Thyroid gland (tissue), 4 donors: Measurements from ENCODE around the gene MSLN. TPM values are rescaled to one million over a fixed set of nuclear protein-coding genes. Genes with fewer than 3 reads are reported as not detected.
"Not testable (repeated sequence)": the region's sequence is repeated elsewhere in the genome, so short reads cannot be mapped to it uniquely, and the experiment has no call there.

Experiments
- DNase-seq, 2 donors: peaks; one replicate each; pipeline ENCODE4 v3.0.0-alpha.2; 2019
- H3K27ac ChIP-seq, 3 donors: fragments of 200-600 bp; sonication (generic); 1 replicate in 2 of 3; 2 replicates in 1 of 3; pipeline ENCODE4 v1.5.1; 2016 to 2019; ENCODE audit warnings: mild to moderate bottlenecking in 1 of 3, moderate library complexity in 1 of 3
- H3K27me3 ChIP-seq: fragments of 200-600 bp; sonication (generic); one replicate; pipeline ENCODE4 v1.5.1; 2019
- H3K36me3 ChIP-seq, 2 donors: fragments of 200-600 bp; sonication (generic); one replicate each; pipeline ENCODE4 v1.5.1; 2016 to 2019
- H3K4me1 ChIP-seq, 2 donors: fragments of 200-600 bp; sonication (generic); one replicate each; pipeline ENCODE4 v1.5.1; 2017 to 2019
- H3K4me3 ChIP-seq, 3 donors: fragments of 200-600 bp; sonication (generic); replicated peaks in 1 of 3; 1 replicate in 2 of 3; 2 replicates in 1 of 3; pipeline ENCODE4 v1.5.1; 2016; ENCODE audit warnings: mild to moderate bottlenecking in 1 of 3
- H3K9me3 ChIP-seq: fragments of 200-600 bp; sonication (generic); one replicate; pipeline ENCODE4 v1.5.1; 2017
- POLR2A ChIP-seq, 2 donors: fragments of 450-650 bp; IDR thresholded peaks; one replicate each; pipeline ENCODE4 v1.6.1; 2017; ENCODE audit warnings: antibody characterized with exemption in 2 of 2, mild to moderate bottlenecking in 2 of 2, moderate library complexity in 1 of 2
- WGBS, 2 donors: methylation state at CpG; one replicate each; pipeline ENCODE4 v1.1.5; 2017; 5-methylcytosine and 5-hydroxymethylcytosine counted together
- intact Hi-C: fragments of 100-400 bp; cut with DNase I; formaldehyde crosslinking; loops from one replicate; pipeline ENCODE4 v1.15.1; 2023
- total RNA-seq, 4 donors: library from RNA; depleted of rRNA; stranded (reverse); fragments of >200 nt; gene quantifications; one replicate each; pipeline ENCODE4 v1.2.3, GENCODE V29; 2016
- TF ChIP-seq, protein P1 (sequence below), 6 experiments: fragments of 200-600 bp in 3 of 6; fragments of 450-650 bp in 3 of 6; sonication (generic) in 3 of 6; IDR thresholded peaks; one replicate each; pipeline ENCODE4 v1.5.1; 2016 to 2019; ENCODE audit warnings: antibody characterized with exemption in 6 of 6, mild to moderate bottlenecking in 2 of 6, inconsistent platforms in 1 of 6, moderate library complexity in 1 of 6

Gene MSLN
- total RNA-seq, 4 donors from 2014 or later = not detected

DNA sequence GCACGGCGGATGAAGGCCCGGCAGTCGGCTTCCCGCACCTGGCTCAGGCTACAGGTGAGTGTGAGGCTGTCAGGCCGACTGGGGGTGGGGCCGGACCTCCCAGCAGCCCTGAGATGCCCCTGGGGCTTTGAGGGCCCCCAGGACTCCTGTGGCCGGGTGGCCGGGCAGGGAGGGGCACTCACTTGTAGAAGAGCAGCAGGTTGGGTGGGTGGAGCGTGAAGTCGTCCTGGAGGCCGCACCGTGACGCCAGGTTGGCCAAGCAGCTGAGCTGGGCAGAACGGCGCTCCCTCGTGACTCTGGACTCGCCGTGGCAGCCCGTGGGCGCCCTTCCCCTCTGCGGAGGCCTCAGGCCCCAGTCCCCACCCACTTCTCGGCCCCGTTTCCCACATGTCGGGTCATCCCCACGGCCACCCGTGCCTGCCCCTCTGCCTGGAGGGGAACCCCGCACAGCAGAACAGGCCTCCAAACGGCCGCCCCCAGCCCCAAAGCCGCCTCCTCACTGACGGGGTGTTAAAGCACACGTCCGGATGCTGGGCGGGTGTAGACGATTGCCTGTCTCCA, 14.8 kb downstream of the MSLN start:
- intact Hi-C loops = no loop called here
- H3K27ac ChIP-seq = no peak overlapping the region
- H3K36me3 ChIP-seq = no peaks in the 10 kb centered on the region
- no peak for TF ChIP-seq POLR2A (IDR thresholded peaks at IDR 0.05)
- TF ChIP-seq, protein P1, sequence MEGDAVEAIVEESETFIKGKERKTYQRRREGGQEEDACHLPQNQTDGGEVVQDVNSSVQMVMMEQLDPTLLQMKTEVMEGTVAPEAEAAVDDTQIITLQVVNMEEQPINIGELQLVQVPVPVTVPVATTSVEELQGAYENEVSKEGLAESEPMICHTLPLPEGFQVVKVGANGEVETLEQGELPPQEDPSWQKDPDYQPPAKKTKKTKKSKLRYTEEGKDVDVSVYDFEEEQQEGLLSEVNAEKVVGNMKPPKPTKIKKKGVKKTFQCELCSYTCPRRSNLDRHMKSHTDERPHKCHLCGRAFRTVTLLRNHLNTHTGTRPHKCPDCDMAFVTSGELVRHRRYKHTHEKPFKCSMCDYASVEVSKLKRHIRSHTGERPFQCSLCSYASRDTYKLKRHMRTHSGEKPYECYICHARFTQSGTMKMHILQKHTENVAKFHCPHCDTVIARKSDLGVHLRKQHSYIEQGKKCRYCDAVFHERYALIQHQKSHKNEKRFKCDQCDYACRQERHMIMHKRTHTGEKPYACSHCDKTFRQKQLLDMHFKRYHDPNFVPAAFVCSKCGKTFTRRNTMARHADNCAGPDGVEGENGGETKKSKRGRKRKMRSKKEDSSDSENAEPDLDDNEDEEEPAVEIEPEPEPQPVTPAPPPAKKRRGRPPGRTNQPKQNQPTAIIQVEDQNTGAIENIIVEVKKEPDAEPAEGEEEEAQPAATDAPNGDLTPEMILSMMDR (IDR thresholded peaks at IDR 0.05) = no peak
- 57 to 74% methylated on average over 14 to 19 of the region's 36 CpGs for WGBS, 2 donors
- H3K9me3 ChIP-seq = no peaks in the 10 kb centered on the region
- H3K4me1 ChIP-seq = no peaks in the 10 kb centered on the region
- H3K27me3 ChIP-seq = no peaks in the 10 kb centered on the region
- H3K4me3 ChIP-seq = no peak overlapping the region
- no peak for DNase-seq

DNA sequence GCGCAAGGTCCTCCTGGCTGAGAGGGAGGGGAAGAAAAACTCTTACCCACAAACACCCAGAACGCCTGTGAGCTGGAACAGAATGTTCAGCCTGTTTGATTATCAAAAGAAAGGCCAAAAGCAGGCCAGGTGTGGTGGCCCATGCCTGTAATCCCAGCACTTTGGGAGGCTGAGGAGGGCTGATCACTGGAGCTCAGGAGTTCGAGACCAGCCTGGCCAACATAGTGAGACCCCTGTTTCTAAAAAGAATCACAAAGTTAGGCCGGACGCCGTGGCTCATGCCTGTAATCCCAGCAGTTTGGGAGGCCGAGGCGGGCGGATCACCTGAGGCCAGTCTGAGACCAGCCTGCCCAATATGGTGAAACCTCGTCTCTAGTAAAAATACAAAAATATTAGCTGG, 15.8 kb downstream of the MSLN start:
- DNase-seq, H3K4me3 ChIP-seq, H3K4me1 ChIP-seq, H3K9me3 ChIP-seq, intact Hi-C loops, H3K27me3 ChIP-seq, H3K27ac ChIP-seq, H3K36me3 ChIP-seq: not testable (repeated sequence)
- WGBS, 2 donors = 87 to 91% methylated on average over 10 of the region's 10 CpGs

DNA sequence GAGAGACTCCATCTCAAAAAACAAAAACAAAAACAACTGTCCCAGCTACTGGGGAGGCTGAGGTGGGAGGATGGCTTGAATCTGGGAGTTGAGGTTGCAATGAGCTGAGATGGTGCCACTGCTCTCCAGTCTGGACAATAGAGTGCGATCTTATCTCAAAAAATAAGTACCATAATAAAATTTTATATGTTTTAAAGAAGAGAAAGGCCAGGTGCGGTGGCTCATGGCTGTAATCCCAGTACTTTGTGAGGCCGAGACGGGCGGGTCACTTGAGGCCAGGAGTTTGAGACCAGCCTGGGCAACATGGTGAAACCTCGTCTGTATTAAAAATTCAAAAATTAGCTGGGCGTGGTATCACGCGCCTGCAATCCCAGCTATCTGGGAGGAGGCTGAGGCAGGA, 16.3 kb downstream of the MSLN start:
- H3K9me3 ChIP-seq = no peaks in the 10 kb centered on the region
- WGBS, 2 donors = 91 to 95% methylated on average over 9 of the region's 9 CpGs
- H3K27ac ChIP-seq = no peak overlapping the region
- no peaks in the 10 kb centered on the region for H3K4me1 ChIP-seq
- H3K36me3 ChIP-seq = no peaks in the 10 kb centered on the region
- TF ChIP-seq, protein P1 (IDR thresholded peaks at IDR 0.05) = no peak
- no peak for TF ChIP-seq POLR2A (IDR thresholded peaks at IDR 0.05)
- H3K4me3 ChIP-seq = no peak overlapping the region
- no peaks in the 10 kb centered on the region for H3K27me3 ChIP-seq
- intact Hi-C loops = no loop called here
- DNase-seq = no peak

DNA sequence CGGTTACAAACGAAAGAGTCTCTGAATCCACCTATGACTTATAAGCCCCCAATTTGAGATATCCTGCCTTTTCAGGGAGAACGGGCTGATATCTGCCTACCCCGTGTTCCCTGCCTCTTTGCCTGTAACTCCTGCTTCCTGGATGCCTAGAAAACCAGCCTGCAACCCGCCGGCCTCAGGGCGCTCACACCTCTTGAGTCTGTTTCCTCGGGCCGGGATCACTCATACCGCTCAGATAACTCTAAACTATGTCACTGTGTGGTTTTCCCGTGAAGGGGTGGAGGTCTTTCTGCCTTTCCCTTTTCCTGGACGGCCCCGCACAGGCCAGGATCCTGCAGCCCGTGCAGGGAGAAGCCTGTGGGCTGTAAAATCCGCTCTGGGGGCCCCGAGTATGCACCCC, 17.3 kb downstream of the MSLN start:
- no peaks in the 10 kb centered on the region for H3K9me3 ChIP-seq
- TF ChIP-seq POLR2A (IDR thresholded peaks at IDR 0.05) = no peak
- TF ChIP-seq, protein P1 (IDR thresholded peaks at IDR 0.05) = no peak
- no peaks in the 10 kb centered on the region for H3K27me3 ChIP-seq
- no peak overlapping the region for H3K4me3 ChIP-seq
- no peaks in the 10 kb centered on the region for H3K4me1 ChIP-seq
- H3K36me3 ChIP-seq = no peaks in the 10 kb centered on the region
- no peak overlapping the region for H3K27ac ChIP-seq
- no peak for DNase-seq
- intact Hi-C loops = no loop called here
- 35% methylated on average over 16 of the region's 16 CpGs for WGBS, 2 donors

DNA sequence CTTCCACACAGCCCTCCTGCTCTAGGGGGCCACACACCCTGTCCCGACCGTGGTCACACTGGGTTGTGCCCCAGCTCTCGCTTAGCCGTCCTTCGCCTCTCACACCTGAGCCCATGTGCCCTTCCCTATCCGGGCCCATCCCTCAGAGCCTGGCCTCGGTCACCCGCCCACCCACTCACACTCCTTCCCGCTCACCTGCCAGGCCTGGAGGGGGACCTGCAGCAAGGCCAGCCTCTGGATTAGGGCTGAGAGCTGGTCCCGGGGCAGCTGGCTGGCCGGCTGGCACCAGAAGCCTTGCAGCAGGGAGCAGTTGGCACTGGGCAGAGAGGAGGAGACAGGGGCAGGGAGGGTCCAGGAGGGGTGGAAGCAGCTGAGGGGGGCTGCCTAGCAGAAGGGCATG, 17.9 kb downstream of the MSLN start:
- WGBS, 2 donors = 82 to 84% methylated on average over 11 of the region's 11 CpGs
- no peaks in the 10 kb centered on the region for H3K9me3 ChIP-seq

More for the DNA sequence above, 17.9 kb downstream of the MSLN start:
- DNase-seq = no peak
- Histone ChIP-seq H3K27ac (no peak overlapping the region), H3K4me3 (no peak overlapping the region), H3K27me3 (no peaks in the 10 kb centered on the region), H3K36me3 (no peaks in the 10 kb centered on the region), H3K4me1 (no peaks in the 10 kb centered on the region)
- intact Hi-C loops = no loop called here
- no peak for TF ChIP-seq POLR2A (IDR thresholded peaks at IDR 0.05)
- TF ChIP-seq, protein P1 (IDR thresholded peaks at IDR 0.05) = no peak
